Measurements from ENCODE around the gene MIA2.
"Not testable (repeated sequence)": the region's sequence is repeated elsewhere in the genome, so short reads cannot be mapped to it uniquely, and the experiment has no call there.

The MIA2 gene

DNA sequence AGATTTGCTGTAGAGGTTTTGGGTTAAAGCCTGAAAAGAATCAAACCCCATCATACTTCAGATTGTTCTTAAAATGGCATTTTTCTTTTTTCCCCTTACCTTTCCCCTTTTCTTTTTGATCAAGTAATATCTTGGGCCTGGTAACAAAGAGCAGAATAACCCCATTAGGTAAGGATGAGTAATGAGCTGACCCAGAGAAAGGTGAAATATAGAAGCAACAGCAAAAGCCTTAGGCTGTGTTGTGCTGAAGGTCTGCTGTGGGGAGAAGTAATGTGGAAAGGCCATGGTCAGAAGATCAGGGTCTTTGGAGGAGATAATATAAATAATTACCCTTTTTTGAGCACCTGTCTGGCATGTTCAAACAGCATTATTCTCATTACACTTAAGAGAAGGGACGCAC, 42.3 kb downstream of the MIA2 start:
- no peak for DNase-seq

DNA sequence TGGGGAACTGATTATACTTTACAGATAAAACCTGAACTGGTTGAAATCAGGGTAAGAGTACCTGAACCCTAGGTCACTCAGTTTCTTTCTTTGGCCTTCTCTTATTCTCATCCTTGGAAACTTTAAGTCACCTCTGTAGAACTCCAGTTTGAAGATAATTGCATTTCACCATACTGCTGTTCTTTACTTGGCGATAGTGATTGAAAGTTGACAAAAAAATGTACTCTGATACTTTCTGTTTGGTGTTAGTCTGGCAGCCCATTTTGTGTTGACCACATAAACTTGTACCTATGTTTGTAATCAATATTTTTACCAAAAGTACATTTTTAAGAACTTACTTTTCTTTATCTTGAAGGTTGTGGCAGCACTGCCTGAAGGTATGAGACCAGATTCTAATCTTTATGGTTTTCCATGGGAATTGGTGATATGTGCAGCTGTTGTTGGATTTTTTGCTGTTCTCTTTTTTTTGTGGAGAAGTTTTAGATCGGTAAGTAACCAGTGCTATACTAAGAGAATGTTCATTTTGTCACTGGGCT, 42.9 kb downstream of the MIA2 start:
- no peak for DNase-seq

DNA sequence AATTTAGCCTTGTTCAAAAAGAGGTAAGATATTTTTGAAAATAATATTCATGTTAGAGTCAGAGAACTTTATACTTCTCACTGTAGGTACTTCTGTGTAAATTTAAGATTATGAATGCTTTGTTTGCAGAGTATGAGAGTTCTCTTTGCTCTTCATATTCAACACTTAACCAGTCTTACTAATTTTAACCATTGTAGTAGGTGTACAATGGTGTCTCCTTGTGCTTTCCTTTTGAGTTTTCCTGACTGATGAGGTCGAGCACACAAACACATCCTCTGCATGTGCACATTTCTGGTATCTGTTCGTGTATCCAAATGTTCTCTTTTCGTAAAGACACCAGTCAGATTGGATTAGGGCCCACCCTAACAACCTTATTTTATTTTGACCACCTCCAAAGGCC, 45.8 kb downstream of the MIA2 start:
- no peak for DNase-seq

DNA sequence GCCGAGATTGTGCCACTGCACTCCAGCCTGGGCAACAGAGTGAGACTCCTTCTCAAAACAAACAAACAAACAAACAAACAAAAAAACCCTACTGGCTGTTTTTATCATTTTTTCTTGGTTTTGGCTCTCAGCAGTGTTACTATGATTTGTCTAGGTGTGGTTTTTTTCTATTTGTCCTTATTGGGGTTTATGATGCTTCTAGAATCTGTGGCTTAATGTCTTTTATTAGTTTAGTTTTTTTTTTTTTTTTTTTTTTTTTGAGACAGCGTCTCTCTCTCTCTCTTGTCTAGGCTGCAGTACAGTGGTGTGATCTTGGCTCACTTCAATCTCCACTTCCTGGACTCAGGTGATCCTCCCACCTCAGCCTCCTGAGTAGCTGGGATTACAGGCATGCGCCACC, 47.0 kb downstream of the MIA2 start:
- not testable (repeated sequence) for DNase-seq

DNA sequence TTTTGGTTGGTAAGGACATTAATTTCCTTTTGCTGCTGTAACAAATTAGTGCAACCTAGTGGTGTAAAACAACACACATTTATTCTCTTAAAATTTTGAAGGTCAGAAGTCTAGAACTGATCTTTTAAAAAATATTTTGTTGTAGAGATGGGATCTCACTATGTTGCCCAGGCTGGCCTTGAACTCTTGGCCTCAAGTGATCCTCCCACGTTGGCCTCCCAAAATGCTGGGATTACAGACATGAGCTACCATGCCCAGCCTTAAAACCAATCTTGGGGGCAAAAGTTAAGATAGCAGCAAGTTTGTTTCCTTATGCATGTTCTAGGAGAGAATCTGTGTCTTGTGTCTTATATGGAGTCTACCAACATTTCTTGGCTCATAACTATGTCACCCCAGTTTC, 55.8 kb downstream of the MIA2 start:
- DNase-seq: no peak

DNA sequence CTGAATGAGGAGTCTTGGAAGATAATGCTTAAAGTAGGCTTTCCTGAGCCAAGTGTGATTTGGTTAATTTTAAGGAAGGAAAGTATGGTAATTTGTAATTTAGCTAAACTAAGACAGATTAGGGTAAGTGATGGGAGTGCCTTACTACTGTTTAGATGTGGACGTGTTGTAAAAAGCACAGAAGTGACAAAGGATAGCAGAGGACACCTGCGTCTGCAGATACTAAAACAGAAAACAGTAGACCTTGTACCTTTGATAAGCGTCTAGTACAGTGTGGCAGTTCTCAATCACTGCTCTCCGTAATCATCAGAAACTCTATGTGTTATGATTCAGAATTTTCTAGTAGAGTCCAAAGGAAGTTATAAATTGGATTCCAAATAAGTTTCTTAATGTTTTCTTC, 58.0 kb downstream of the MIA2 start:
- DNase-seq: no peak

DNA sequence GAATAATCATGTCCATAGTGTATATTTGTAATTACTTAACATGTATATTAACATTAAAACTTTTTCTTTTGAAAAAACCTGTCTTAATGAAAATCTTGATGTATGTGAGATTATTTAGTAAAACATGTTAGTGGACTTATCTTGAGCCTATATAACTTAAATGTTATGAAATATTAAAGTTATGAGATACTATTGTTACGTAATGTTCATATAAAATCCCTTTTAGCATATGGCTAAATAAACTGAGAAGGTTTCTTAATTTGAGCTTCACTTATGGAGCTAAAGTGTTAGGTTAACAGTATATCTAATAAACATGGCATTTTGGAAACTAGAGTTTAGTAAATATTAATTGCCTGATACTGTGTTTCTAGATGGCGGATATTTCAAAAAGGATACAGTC, 59.9 kb downstream of the MIA2 start:
- DNase-seq: no peak

DNA sequence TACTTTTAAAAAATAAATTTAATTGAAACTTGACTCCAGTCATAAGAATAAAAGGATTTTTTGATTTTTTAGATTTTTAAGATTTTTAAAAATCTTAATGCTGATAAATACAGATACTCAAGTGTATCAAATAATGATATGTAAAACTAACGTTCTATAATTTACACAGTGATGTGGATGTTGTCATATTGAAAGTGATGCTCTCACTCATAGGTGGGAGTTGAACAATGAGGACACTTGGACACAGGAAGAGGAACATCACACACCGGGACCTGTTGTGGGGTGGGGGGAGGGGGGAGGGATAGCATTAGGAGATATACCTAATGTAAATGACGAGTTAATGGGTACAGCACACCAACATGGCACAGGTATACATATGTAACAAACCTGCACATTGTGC, 66.7 kb downstream of the MIA2 start:
- not testable (repeated sequence) for DNase-seq

DNA sequence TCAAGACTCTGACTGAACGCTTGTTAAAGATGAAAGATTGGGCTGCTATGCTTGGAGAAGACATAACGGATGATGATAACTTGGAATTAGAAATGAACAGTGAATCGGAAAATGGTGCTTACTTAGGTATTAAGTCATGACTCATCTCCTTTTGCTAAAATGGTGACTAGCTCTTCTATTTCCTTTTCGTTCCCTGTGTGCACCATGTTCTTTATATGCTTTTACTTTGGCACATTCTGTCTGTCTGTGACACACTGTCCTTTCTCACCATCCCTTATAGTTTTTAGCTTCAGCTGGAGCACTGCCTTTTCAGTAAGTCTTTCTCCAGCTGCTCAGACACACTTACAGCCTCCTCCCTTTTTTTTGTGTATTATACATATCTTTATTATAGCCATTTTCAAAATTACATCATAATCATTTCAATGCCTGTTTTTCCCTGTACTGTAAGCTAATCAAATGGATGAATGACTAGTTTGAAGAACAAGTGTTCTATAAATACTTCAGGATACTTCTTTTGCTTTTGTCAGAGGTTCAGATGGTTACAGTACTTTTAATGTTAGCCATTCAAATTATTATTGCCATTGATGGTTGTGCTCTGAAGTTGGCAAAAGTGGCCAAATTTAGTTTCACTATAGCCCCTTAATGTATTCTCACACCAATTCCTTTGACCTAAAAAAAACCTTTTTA, 68.6 kb downstream of the MIA2 start:
- DNase-seq: no peak

DNA sequence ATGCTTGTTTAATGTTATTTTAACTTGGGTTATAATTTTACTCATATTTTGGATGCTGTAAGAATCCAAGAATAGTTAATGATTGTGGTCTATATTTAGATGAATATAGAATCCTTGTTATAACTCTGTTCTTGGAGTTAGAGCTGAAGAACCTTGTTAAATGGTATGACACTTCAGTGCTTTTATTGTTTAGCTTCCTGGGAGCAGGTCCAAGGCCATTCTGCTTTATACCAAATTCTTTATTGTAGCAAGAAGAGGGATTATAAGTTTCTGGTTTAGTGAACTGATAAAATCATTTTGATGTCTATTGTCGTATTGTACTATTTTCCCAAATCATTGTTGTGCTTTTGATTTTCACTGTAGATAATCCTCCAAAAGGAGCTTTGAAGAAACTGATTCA, 69.4 kb downstream of the MIA2 start:
- DNase-seq: no peak

DNA sequence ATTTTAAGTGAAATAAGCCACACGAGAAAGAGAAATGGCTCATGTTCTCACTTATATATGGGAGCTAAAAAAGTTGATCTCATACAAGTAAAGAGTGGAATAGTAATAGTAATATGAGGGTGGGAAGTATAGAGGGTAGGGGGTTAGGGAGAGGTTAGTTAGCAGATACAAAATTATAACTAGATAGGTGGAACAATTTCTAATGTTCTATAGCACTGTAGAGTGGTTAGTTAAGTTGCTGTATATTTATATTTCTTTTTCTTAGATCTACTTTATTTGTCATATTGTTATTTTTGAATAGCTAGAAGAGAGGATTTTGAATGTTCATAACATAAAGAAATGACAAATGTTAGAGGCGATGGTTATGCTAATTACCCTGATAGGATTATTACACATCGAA, 74.1 kb downstream of the MIA2 start:
- no peak for DNase-seq

DNA sequence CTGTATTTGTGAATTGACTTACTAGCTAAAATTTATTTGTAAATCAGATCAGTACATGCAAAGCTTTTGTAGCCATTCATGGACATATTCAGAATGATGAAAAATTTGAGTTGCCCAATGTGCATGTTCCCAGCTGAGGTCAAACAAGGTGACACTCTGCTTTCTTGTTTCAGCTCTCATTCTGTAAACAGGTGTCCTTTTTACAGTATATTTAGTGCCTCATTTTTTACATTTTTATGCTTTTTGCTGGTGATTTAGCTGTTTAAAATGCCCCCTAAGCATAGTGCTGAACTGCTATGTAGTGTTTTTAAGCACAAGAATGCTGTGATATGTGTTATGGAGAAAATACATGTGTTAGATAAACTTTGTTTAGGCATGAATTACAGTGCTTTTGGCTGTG, 76.3 kb downstream of the MIA2 start:
- no peak for DNase-seq

DNA sequence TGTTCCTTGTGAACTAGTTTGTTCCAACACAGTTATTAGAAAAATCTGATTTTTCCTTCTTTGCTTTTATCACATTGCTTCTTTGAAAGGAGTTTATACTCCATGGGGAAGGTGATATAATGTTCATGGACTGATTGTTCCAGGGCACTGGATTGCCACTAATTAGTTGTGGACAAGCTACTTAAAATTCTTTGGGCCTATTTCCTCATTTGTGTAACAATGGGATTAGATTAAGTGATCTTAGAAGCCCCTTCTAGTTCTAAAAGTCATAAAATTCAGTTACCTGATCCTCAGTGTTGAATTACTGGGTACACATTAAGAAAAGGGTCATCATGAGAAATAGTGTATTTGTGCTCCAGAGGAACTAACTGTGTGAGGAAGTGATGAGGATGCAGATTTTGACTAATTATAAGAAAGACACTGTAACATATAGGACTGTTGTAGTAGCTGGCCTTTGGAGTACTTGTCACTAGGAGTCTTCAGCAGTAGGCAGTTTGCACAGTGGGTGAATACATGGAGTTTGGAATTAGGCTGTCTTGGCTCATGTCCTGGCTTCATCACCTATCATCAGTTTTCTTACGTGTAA, 82.2 kb downstream of the MIA2 start:
- DNase-seq: no peak

DNA sequence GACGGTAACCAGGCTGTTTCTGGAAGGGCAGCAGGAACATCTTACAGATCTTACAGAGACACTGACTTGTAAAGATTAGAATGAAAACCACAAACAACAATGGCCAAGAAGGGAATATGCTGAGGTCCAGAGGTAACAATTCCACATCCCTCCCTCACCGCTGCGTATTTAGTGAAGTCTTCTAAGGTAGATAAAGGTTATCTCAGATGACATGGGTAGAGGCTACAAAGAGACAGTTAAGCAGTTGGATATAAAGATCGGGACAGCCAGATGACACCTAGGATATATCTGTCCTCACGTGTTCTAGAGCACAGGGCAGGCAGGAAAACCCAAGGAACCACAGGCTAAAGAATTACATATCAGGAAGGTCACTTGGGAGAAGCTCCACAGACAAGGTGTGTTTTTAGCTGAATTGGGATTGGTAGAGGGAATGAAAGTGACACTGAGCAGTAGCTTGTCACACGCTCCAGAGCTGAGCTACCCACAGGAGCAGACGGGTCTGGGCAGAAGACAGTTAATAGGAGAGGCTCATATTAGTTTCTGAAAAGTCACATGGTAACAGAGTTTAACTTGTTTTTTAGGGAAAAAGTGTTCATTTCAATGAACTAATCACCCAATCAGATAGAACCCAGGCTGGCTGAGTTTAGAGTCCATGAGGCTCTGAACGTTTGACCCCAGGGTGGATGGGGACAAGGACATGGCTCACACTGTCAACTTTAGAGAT, 83.3 kb downstream of the MIA2 start:
- no peak for DNase-seq

DNA sequence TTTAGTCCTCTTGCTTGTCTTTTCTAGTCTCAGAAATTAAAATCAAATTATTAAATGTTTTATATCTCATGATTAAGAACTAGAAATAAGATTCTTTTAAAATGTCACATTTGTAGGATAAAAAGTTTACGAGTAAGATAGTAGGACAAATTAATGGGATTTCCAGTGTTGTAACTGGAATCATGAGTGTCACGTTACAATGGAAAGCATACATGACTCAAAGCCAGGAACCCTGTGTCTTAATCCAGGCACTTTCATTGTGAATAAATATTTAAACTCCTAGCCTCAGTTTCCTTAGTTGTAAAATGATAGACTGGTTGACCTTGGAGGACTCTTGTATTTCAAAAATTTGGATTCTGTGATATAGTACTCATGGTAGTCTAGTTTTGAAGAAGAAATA, 84.9 kb downstream of the MIA2 start:
- DNase-seq: no peak

DNA sequence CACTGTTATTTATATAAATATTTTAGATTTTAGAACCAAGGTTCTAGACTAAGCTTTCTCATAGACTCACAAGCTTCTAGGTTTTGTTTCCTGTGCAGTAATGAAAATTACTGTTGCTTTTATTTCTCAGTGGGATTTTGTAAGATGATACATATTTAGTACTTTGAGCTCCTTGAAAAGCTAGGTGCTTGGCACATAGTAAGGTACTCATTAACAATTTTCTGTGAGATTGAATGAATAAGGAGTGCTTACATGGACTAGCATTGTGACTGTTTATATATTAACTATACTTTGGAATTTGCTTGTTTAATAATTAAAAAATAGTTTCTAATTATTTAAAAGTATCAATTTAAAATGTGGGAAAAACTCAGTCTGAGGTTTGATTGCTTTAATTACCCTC, 85.7 kb downstream of the MIA2 start:
- no peak for DNase-seq

DNA sequence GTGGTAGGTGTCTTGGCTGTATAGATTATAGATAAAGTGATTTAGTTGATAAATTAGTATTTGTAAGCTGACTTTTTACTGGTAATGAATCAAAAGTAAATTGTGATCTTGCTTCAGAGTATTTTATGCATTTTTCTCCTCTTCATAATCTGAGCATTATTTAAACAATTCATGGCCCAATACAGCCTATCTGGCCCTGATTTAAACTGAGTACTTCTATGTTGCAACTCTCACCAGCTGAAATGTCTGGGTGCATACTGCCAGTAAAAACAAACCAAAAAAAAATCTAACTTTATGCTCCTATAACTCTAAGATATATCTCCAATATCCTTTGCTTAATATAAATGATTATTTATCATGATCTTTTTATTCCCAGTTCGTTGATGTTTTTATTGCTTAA, 86.6 kb downstream of the MIA2 start:
- DNase-seq: no peak

DNA sequence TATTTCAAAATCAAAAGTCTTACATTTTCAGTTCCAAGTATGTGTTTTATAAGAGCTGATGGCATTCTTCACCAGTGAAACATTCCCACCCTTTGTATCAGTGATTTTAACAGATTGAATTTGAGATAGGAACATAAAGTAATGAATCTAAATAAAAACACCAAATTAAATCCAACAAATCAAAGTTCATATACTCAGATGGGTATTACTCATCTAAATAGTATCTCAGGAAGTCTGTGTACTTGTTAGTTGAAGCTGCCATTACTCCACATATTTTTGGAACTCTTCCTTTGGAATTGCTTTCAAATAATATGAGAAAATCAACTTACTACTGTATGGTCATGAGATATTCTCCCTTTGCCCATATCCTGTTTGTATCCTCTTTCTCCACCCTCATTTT, 89.1 kb downstream of the MIA2 start:
- DNase-seq: no peak

DNA sequence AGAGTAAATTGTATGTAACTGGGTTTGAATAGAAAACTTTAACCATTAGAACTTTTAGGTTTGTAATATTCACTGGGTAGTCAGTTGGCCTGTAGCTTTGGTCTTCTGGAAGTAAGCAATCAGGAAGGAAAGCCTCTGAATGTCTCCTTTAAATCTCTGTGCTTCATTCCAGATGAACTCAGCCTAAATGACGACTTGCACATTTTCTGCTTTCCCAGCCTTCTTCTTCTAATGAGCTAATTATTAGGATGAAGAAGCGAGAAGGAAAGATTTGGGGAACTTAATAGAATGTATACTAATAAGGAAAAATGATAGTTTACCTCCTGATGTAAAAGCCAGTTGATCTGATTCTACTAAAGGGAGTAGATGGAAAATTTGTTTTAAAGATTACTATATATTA, 90.4 kb downstream of the MIA2 start:
- no peak for DNase-seq

DNA sequence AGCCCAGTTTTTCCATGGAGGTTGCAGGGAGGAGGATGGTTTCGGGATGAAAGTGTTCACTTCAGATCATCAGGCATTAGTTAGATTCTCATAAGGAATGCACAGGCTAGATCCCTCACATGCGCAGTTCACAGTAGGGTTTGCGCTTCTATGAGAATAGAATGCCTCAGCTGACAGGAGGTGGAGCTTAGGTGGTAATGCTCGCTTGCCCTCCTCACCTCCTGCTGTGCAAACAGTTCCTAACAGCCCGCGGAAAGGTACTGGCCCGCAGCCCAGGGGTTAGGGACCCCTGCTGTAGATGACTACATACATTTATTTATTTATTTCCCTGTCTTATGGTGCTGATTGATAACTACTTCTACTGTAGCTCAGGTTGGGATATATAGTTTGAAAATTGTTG, 105.3 kb downstream of the MIA2 start:
- DNase-seq: no peak

DNA sequence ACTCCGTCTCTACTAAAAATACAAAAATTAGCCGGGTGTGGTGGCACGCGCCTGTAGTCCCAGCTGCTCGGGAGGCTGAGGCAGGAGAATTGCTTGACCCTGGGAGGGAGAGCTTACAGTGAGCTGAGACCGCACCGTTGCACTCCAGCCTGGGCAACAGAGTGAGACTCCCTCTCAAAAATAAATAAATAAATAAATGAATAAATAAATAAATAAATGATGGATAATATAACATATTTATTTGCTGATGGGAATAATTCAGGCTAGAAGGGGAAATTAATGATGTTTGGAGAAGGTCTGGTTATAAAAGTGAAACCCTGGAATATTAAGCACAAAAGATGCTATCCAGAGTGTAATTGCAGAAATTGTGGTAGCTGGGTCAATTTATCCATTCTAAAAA, 107.4 kb downstream of the MIA2 start:
- not testable (repeated sequence) for DNase-seq

DNA sequence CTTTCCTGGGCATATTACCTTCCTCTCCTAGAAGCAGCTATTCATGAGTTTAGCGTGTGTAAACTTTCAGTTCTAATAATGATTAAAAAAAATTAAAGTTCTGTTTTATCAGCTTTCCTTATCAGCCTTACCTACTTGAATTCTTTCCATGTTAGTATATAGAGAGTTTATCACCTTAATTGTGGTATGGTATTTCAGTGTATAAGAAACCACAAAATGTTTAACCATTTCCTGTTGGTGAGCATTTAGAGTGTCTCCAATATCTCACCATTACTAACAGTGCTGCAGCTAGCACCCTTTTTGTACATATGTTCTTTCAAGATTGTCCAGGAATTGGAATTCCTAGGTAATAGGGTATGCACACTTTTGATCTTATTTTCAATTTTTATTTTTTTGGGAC, 109.1 kb downstream of the MIA2 start:
- no peak for DNase-seq

DNA sequence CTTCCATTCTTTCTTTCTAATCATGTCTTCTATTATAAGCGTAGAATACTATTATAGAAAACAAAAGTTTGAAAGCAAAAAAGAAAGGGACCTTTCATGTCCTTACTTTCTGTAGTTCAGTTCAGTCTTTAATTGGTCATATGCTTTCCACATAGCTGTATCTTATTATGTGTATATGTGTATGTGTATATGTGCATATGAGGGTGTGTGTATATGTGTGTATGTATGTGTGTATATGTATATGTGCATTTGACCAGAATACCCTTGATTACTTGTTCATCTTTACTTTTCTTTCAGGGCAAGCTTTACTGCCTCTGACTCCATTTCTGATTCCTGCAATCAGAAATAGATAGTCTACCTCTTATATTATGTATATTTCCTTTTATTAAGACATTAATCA, 109.9 kb downstream of the MIA2 start:
- DNase-seq: no peak

DNA sequence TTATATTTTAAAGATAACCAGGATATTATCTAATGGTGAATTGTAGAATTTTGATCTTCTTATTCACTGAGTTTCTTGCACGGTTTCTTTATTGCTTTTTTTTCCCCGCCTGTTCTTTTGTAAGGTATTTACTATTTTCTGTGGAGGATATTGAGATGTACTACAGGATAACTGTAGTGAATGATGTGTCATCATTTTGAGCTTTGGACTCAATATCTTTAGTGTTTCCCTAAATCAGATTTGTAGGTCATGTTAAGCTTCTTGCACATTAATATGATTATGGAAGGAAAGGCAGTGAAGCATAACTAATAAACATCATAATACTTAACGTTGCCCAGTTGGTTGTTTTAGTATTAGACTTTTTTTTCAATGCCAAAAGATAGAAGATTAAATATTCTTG, 117.2 kb downstream of the MIA2 start:
- no peak for DNase-seq
